Neural crest cell (in vitro differentiated cells): ENCODE results near the gene SLC15A1. TPM values are rescaled to one million over a fixed set of nuclear protein-coding genes. Genes with fewer than 3 reads are reported as not detected.
"Not testable (repeated sequence)": the region's sequence is repeated elsewhere in the genome, so short reads cannot be mapped to it uniquely, and the experiment has no call there.

Experiments used
- DNase-seq: peaks from one replicate; pipeline ENCODE4 v3.0.0; 2021; ENCODE audit warnings: low read depth, mixed read lengths, low spot score
- H3K27ac Mint-ChIP-seq: one replicate; pipeline ENCODE4 v1.8.0; 2021; ENCODE audit warnings: mild to moderate bottlenecking, mixed read lengths; ENCODE audit not compliant: unreplicated experiment
- H3K27me3 Mint-ChIP-seq: 2 replicates; pipeline ENCODE4 v1.8.0; 2021; ENCODE audit warnings: low read depth, mild to moderate bottlenecking, mixed read lengths
- H3K36me3 Mint-ChIP-seq: 2 replicates; pipeline ENCODE4 v1.8.0; 2021; ENCODE audit warnings: low read depth, mild to moderate bottlenecking, mixed read lengths
- H3K4me1 Mint-ChIP-seq: 2 replicates; pipeline ENCODE4 v1.8.0; 2021; ENCODE audit warnings: mixed read lengths
- H3K4me3 Mint-ChIP-seq: one replicate; pipeline ENCODE4 v1.8.0; 2021; ENCODE audit warnings: mild to moderate bottlenecking, mixed read lengths
- H3K9me3 Mint-ChIP-seq: 2 replicates; pipeline ENCODE4 v1.8.0; 2021; ENCODE audit warnings: mixed read lengths
- CTCF ChIP-seq: fragments of 200-600 bp; sonication (generic); conservative IDR thresholded peaks from 2 replicates; pipeline ENCODE4 v1.5.0; 2021; ENCODE audit warnings: antibody characterized with exemption, mild to moderate bottlenecking
- total RNA-seq: library from RNA; stranded (reverse); gene quantifications from 2 replicates; pipeline ENCODE4 v1.2.1, GENCODE V29; 2021

The SLC15A1 gene
- total RNA-seq, 1 donor from 2014 or later, result not detected

DNA sequence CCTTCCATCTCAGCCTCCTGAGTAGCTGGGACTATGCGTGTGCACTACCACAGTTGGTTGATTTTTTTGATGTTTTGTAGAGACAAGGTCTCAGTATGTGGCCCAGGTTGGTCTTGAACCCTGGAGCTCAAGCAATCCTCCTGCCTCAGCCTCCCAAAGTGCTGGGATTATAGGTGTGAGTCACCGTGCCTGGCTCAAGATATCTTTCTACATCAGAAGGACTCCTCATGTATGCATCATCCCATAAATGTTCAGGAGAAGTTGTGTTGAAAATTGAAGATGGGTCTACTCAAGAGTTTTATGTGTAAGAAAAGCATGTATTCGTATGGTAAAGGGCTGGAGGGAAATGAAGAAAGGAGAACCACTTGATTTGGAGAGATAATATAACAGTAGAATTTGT is 103.8 kb downstream of the SLC15A1 start:
- TF ChIP-seq CTCF, result no peak
- Mint-ChIP-seq H3K4me1 (no peaks in the 10 kb centered on the region), H3K4me3 (no peak overlapping the region), H3K27me3 (no peaks in the 10 kb centered on the region), H3K27ac (no peak overlapping the region), H3K36me3 (no peaks in the 10 kb centered on the region), H3K9me3 (no peaks in the 10 kb centered on the region)
- no peak for DNase-seq

GRCh38 chr13:98648141-98648540 is 104.3 kb downstream of the SLC15A1 start:
- no peaks in the 10 kb centered on the region for H3K9me3 Mint-ChIP-seq

GRCh38 chr13:98647121-98647520 is 105.4 kb downstream of the SLC15A1 start:
- Mint-ChIP-seq H3K9me3 (no peaks in the 10 kb centered on the region), H3K27ac (no peak overlapping the region), H3K4me1 (no peaks in the 10 kb centered on the region), H3K36me3 (no peaks in the 10 kb centered on the region), H3K27me3 (no peaks in the 10 kb centered on the region), H3K4me3 (no peak overlapping the region)
- no peak for DNase-seq
- TF ChIP-seq CTCF, result no peak

More at GRCh38 chr13:98648141-98648540, 104.3 kb downstream of the SLC15A1 start:
- no peaks in the 10 kb centered on the region for H3K36me3 Mint-ChIP-seq
- no peak overlapping the region for H3K27ac Mint-ChIP-seq
- H3K27me3 Mint-ChIP-seq, result no peaks in the 10 kb centered on the region
- no peak for TF ChIP-seq CTCF
- H3K4me3 Mint-ChIP-seq, result no peak overlapping the region
- DNase-seq, result no peak
- no peaks in the 10 kb centered on the region for H3K4me1 Mint-ChIP-seq

DNA sequence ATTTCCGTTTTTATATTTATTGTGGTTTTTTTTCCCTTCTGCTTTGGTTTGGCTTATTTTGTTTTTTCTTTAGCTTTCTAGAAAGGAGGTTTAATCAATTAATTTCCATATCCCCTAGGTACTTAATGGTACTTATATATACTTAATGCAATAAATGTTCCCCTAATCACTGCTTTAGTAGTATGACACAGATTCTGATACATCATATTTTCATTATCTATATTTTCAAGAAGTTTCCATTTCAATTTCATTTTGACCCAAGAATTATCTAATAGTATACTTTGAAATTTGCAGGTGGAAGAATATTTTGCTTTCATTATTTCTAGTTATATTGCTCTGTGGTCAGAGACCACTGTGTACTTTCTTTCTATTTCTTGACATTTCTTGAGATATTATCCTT is 109.0 kb downstream of the SLC15A1 start:
- H3K4me3 Mint-ChIP-seq, result no peak overlapping the region
- H3K27me3 Mint-ChIP-seq, result no peaks in the 10 kb centered on the region
- no peaks in the 10 kb centered on the region for H3K36me3 Mint-ChIP-seq
- no peak overlapping the region for H3K27ac Mint-ChIP-seq
- no peaks in the 10 kb centered on the region for H3K4me1 Mint-ChIP-seq
- TF ChIP-seq CTCF, result no peak
- no peaks in the 10 kb centered on the region for H3K9me3 Mint-ChIP-seq
- DNase-seq, result no peak

DNA sequence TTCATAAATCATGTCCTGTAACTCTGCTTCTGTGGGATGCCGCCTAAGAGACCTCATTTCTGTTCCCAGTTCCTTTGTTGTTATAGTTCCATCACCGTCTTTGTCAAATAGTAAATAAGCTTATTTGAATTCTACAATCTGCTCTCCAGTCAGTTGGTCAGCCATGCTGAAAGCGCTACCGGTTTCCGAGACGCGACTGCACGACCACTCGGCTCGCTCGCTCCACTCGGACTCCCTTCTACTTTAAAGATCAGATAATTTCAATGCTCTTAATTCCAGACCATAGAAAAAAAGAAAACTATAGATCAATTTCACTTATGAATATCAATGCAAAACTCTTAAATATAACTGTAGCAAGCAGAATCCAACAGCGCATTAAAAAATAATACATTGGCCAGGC is 111.4 kb downstream of the SLC15A1 start:
- no peaks in the 10 kb centered on the region for H3K27me3 Mint-ChIP-seq
- TF ChIP-seq CTCF, result no peak
- no peaks in the 10 kb centered on the region for H3K36me3 Mint-ChIP-seq
- no peaks in the 10 kb centered on the region for H3K9me3 Mint-ChIP-seq
- no peak for DNase-seq
- no peaks in the 10 kb centered on the region for H3K4me1 Mint-ChIP-seq
- H3K27ac Mint-ChIP-seq, result no peak overlapping the region
- no peak overlapping the region for H3K4me3 Mint-ChIP-seq

- H3K9me3 Mint-ChIP-seq, DNase-seq, H3K4me1 Mint-ChIP-seq, H3K27me3 Mint-ChIP-seq, H3K4me3 Mint-ChIP-seq, H3K36me3 Mint-ChIP-seq, H3K27ac Mint-ChIP-seq: not testable (repeated sequence)
Measured at GRCh38 chr13:98639785-98640184, 112.7 kb downstream of the SLC15A1 start.

GRCh38 chr13:98638352-98638751 is 114.1 kb downstream of the SLC15A1 start:
- not testable (repeated sequence) for H3K4me3 Mint-ChIP-seq, H3K9me3 Mint-ChIP-seq, H3K36me3 Mint-ChIP-seq, H3K4me1 Mint-ChIP-seq, H3K27ac Mint-ChIP-seq, DNase-seq, H3K27me3 Mint-ChIP-seq
